Fibroblast of lung (primary cell): ENCODE results near the gene FOXC1. TPM values are rescaled to one million over a fixed set of nuclear protein-coding genes. Genes with fewer than 3 reads are reported as not detected.

Source experiments
- DNase-seq, 2 donors: peaks; one replicate each; pipeline versions ENCODE4 v3.0.0 to v3.0.0-alpha.2; 2010; ENCODE audit warnings: low read depth in 2 of 2
- H2AFZ ChIP-seq: 2 replicates; pipeline ENCODE4 v1.5.1; 2012; ENCODE audit warnings: low read length, control low read depth, inconsistent platforms
- H3K27ac ChIP-seq: 2 replicates; pipeline ENCODE4 v1.5.1; 2011; ENCODE audit warnings: low read length, control low read depth; ENCODE audit not compliant: insufficient read depth
- H3K27me3 ChIP-seq: 2 replicates; pipeline ENCODE4 v1.5.1; 2011; ENCODE audit warnings: mild to moderate bottlenecking, low read length; ENCODE audit not compliant: control insufficient read depth, insufficient read depth
- H3K36me3 ChIP-seq: 2 replicates; pipeline ENCODE4 v1.5.1; 2011; ENCODE audit warnings: low read length; ENCODE audit not compliant: control insufficient read depth, insufficient read depth
- H3K4me1 ChIP-seq: 2 replicates; pipeline ENCODE4 v1.5.1; 2011; ENCODE audit warnings: low read length; ENCODE audit not compliant: control insufficient read depth, insufficient read depth; ENCODE audit errors: extremely low read depth
- H3K4me2 ChIP-seq: 2 replicates; pipeline ENCODE4 v1.5.1; 2011; ENCODE audit warnings: low read length, control low read depth; ENCODE audit not compliant: insufficient read depth; ENCODE audit errors: extremely low read depth
- H3K4me3 ChIP-seq, 4 experiments: fragments of 200-600 bp in 1 of 4; sonication (generic) in 1 of 4; replicated peaks in 1 of 4; 2 replicates each; pipeline ENCODE4 v1.5.1; 2011 to 2016; ENCODE audit warnings: low read length in 4 of 4, low read depth in 3 of 4, mild to moderate bottlenecking in 3 of 4, control low read depth in 2 of 4, inconsistent platforms in 1 of 4, mixed read lengths in 1 of 4; ENCODE audit not compliant: insufficient read depth in 1 of 4; ENCODE audit errors: control extremely low read depth in 1 of 4
- H3K79me2 ChIP-seq: 2 replicates; pipeline ENCODE4 v1.5.1; 2012; ENCODE audit warnings: mild to moderate bottlenecking, low read length, inconsistent platforms; ENCODE audit not compliant: control insufficient read depth, insufficient read depth
- H3K9ac ChIP-seq: 2 replicates; pipeline ENCODE4 v1.5.1; 2011; ENCODE audit warnings: mild to moderate bottlenecking, low read length, control low read depth; ENCODE audit not compliant: insufficient read depth
- H3K9me3 ChIP-seq: 2 replicates; pipeline ENCODE4 v1.5.1; 2012; ENCODE audit warnings: low read depth, low read length; ENCODE audit not compliant: control insufficient read depth, insufficient read depth
- H4K20me1 ChIP-seq: 2 replicates; pipeline ENCODE4 v1.5.1; 2011; ENCODE audit warnings: low read length; ENCODE audit not compliant: control insufficient read depth, insufficient read depth; ENCODE audit errors: extremely low read depth
- CTCF ChIP-seq, 2 donors: IDR thresholded peaks in 1 of 2; conservative IDR thresholded peaks in 1 of 2; 1 replicate in 1 of 2; 2 replicates in 1 of 2; pipeline ENCODE4 v1.5.1; 2011 to 2012; ENCODE audit warnings: low read length in 2 of 2, control low read depth in 1 of 2, inconsistent platforms in 1 of 2, low read depth in 1 of 2, mild to moderate bottlenecking in 1 of 2
- EZH2 ChIP-seq: IDR thresholded peaks from 2 replicates; pipeline ENCODE4 v1.5.1; 2012; ENCODE audit warnings: low read length, control low read depth, mild to moderate bottlenecking; ENCODE audit errors: missing control alignments
- polyA plus RNA-seq, 2 donors: library from polyadenylated mRNA; depleted of rRNA in 1 of 2; stranded (reverse) in 1 of 2; unstranded in 1 of 2; fragments of >200 nt; gene quantifications; 2 replicates each; pipeline ENCODE4 v1.2.1, GENCODE V29; 2011 to 2012; ENCODE audit warnings: missing spikeins in 1 of 2
- total RNA-seq: library from RNA; depleted of rRNA; stranded (reverse); fragments of >200 nt; gene quantifications from 2 replicates; pipeline ENCODE4 v1.2.1, GENCODE V29; 2014

FOXC1 gene
- total and polyA plus RNA-seq, 2 donors (not counting 1 experiment from before 2014, with no cell fraction given), result 0.66 to 2.3 TPM

GRCh38 chr6:1584146-1584545, 25.6 kb upstream of the FOXC1 start:
- Histone ChIP-seq H3K9ac (no peak overlapping the region), H3K79me2 (no peaks in the 10 kb centered on the region), H4K20me1 (no peaks in the 10 kb centered on the region), H3K36me3 (no peaks in the 10 kb centered on the region), H3K9me3 (no peaks in the 10 kb centered on the region), H3K4me3 (no peak overlapping the region), H3K27ac (no peak overlapping the region), H3K4me2 (no peak overlapping the region), H3K27me3 (no peaks in the 10 kb centered on the region), H2AFZ (no peak overlapping the region), H3K4me1 (no peaks in the 10 kb centered on the region)
- no peak for TF ChIP-seq CTCF (conservative IDR thresholded peaks at IDR 0.05 in 1 of 2, IDR thresholded peaks at IDR 0.05 in 1 of 2; ENCODE audit: low read depth in 1 of 2, low read length in 2 of 2)
- TF ChIP-seq EZH2, result no peak
- no peak for DNase-seq

- TF ChIP-seq CTCF (conservative IDR thresholded peaks at IDR 0.05 in 1 of 2, IDR thresholded peaks at IDR 0.05 in 1 of 2; ENCODE audit: low read depth in 1 of 2, low read length in 2 of 2) (no peak), EZH2 (no peak)
- Histone ChIP-seq H3K4me1 (no peaks in the 10 kb centered on the region), H3K36me3 (no peaks in the 10 kb centered on the region), H3K27me3 (no peaks in the 10 kb centered on the region), H3K9me3 (no peaks in the 10 kb centered on the region), H3K4me2 (no peak overlapping the region), H3K4me3 (no peak overlapping the region), H3K9ac (no peak overlapping the region), H3K79me2 (no peaks in the 10 kb centered on the region), H4K20me1 (no peaks in the 10 kb centered on the region), H2AFZ (no peak overlapping the region), H3K27ac (no peak overlapping the region)
- no peak for DNase-seq
Measured at GRCh38 chr6:1584996-1585668, 24.6 kb upstream of the FOXC1 start.

- TF ChIP-seq EZH2 (no peak), CTCF (conservative IDR thresholded peaks at IDR 0.05 in 1 of 2, IDR thresholded peaks at IDR 0.05 in 1 of 2; ENCODE audit: low read depth in 1 of 2, low read length in 2 of 2) (no peak)
- H3K79me2 ChIP-seq, result no peaks in the 10 kb centered on the region
- H3K36me3 ChIP-seq, result no peaks in the 10 kb centered on the region
- H3K27me3 ChIP-seq, result no peaks in the 10 kb centered on the region
- H3K4me3 ChIP-seq, result no peak overlapping the region
- no peak overlapping the region for H3K4me2 ChIP-seq
- no peak overlapping the region for H3K27ac ChIP-seq
- H2AFZ ChIP-seq, result no peak overlapping the region
- no peaks in the 10 kb centered on the region for H4K20me1 ChIP-seq
- no peak for DNase-seq
- H3K9me3 ChIP-seq, result no peaks in the 10 kb centered on the region
- H3K9ac ChIP-seq, result no peak overlapping the region
- no peaks in the 10 kb centered on the region for H3K4me1 ChIP-seq
Measured at GRCh38 chr6:1585669-1586049, 24.1 kb upstream of the FOXC1 start.
